Measurements from ENCODE around the gene GLT8D2. TPM values are rescaled to one million over a fixed set of nuclear protein-coding genes. Genes with fewer than 3 reads are reported as not detected.

GLT8D2 gene
- total RNA-seq, 2 donors from 2014 or later: 1.6 to 5.1 TPM

- no peak for TF ChIP-seq CTCF (IDR thresholded peaks at IDR 0.05)
- Histone ChIP-seq H3K36me3 (no peaks in the 10 kb centered on the region), H3K27me3 (peaks cover 2% of the 10 kb centered on the region), H3K9me3 (no peaks in the 10 kb centered on the region), H3K4me1 (no peaks in the 10 kb centered on the region), H3K27ac (no peak overlapping the region), H3K9ac (ENCODE audit: low read depth in 2 of 2, low read length in 2 of 2) (no peak overlapping the region), H3K4me3 (no peak overlapping the region)
- intact Hi-C loops (cut with DNase I): loop anchor here (5.0 kb wide), 1 partner anchor 52 kb away; no protein-coding TSS in a partner anchor
- no peak for DNase-seq
Measured at GRCh38 chr12:104054681-104055346, 4.8 kb upstream of the GLT8D2 start.

GRCh38 chr12:104050436-104050835 lies 449 bp upstream of the GLT8D2 start:
- intact Hi-C loops (cut with DNase I): no loop called here
- Histone ChIP-seq H3K4me1 (no peaks in the 10 kb centered on the region), H3K9ac (ENCODE audit: low read depth in 2 of 2, low read length in 2 of 2) (no peak overlapping the region)

GRCh38 chr12:104049278-104049902 lies 597 bp downstream of the GLT8D2 start:
- DNase-seq: no peak
- H3K4me3 ChIP-seq: peak overlapping the region; percentile 31

More at GRCh38 chr12:104050436-104050835, 449 bp upstream of the GLT8D2 start:
- Histone ChIP-seq H3K36me3 (no peaks in the 10 kb centered on the region), H3K27me3 (peaks cover 4% of the 10 kb centered on the region), H3K4me3 (peak overlapping the region; percentile 31), H3K9me3 (no peaks in the 10 kb centered on the region), H3K27ac (peak overlapping the region; percentile 48)
- no peak for DNase-seq
- TF ChIP-seq CTCF (IDR thresholded peaks at IDR 0.05): no peak

GRCh38 chr12:104048811-104049210 lies 1.2 kb downstream of the GLT8D2 start:
- intact Hi-C loops (cut with DNase I): no loop called here
- Histone ChIP-seq H3K9ac (ENCODE audit: low read depth in 2 of 2, low read length in 2 of 2) (no peak overlapping the region), H3K9me3 (no peaks in the 10 kb centered on the region), H3K27ac (no peak overlapping the region), H3K4me3 (no peak overlapping the region), H3K36me3 (no peaks in the 10 kb centered on the region), H3K4me1 (no peaks in the 10 kb centered on the region), H3K27me3 (peaks cover 4% of the 10 kb centered on the region)
- DNase-seq: no peak
- TF ChIP-seq CTCF (IDR thresholded peaks at IDR 0.05): no peak

More at GRCh38 chr12:104049278-104049902, 597 bp downstream of the GLT8D2 start:
- Histone ChIP-seq H3K36me3 (no peaks in the 10 kb centered on the region), H3K27ac (peak overlapping the region; percentile 48), H3K9ac (ENCODE audit: low read depth in 2 of 2, low read length in 2 of 2) (peak overlapping the region; percentile 13 to 40), H3K9me3 (no peaks in the 10 kb centered on the region), H3K4me1 (no peaks in the 10 kb centered on the region), H3K27me3 (peaks cover 4% of the 10 kb centered on the region)
- no peak for TF ChIP-seq CTCF (IDR thresholded peaks at IDR 0.05)
- intact Hi-C loops (cut with DNase I): no loop called here

GRCh38 chr12:104048162-104048561 lies 1.8 kb downstream of the GLT8D2 start:
- no peak for TF ChIP-seq CTCF (IDR thresholded peaks at IDR 0.05)
- no peaks in the 10 kb centered on the region for H3K4me1 ChIP-seq
- intact Hi-C loops (cut with DNase I): no loop called here
- peaks cover 4% of the 10 kb centered on the region for H3K27me3 ChIP-seq
- no peak overlapping the region for H3K4me3 ChIP-seq
- H3K36me3 ChIP-seq: no peaks in the 10 kb centered on the region
- no peak for DNase-seq
- no peak overlapping the region for H3K27ac ChIP-seq
- H3K9me3 ChIP-seq: no peaks in the 10 kb centered on the region
- H3K9ac ChIP-seq (ENCODE audit: low read depth in 2 of 2, low read length in 2 of 2): no peak overlapping the region
